Left lung (tissue), 10 donors: ENCODE measurements around the gene AHRR. TPM values are rescaled to one million over a fixed set of nuclear protein-coding genes. Genes with fewer than 3 reads are reported as not detected.
"Not testable (repeated sequence)": the region's sequence is repeated elsewhere in the genome, so short reads cannot be mapped to it uniquely, and the experiment has no call there.

ENCODE experiments used
- ATAC-seq: fragments of 200-7000 bp; cut with Tn5 transposase; one replicate; pipeline ENCODE4 v1.9.1; 2020; ENCODE audit warnings: moderate library complexity
- DNase-seq, 4 donors: peaks; one replicate each; pipeline ENCODE4 v3.0.0-alpha.2; 2013 to 2020
- H3K27ac ChIP-seq, 2 donors: fragments of 200-600 bp; sonication (generic) in 1 of 2; one replicate each; pipeline versions ENCODE4 v1.5.0 to v1.8.0; 2020 to 2021
- H3K27me3 ChIP-seq, 2 donors: fragments of 200-600 bp; sonication (generic) in 1 of 2; one replicate each; pipeline versions ENCODE4 v1.5.0 to v1.8.0; 2020 to 2021
- H3K36me3 ChIP-seq, 2 donors: fragments of 200-600 bp; sonication (generic) in 1 of 2; one replicate each; pipeline versions ENCODE4 v1.5.0 to v1.8.0; 2020 to 2021
- H3K4me1 ChIP-seq, 2 donors: fragments of 200-600 bp; one replicate each; pipeline ENCODE4 v1.8.0; 2021
- H3K4me3 ChIP-seq, 2 donors: fragments of 200-600 bp; sonication (generic) in 1 of 2; one replicate each; pipeline versions ENCODE4 v1.5.0 to v1.8.0; 2020 to 2021; ENCODE audit warnings: mild to moderate bottlenecking in 1 of 2
- H3K9me3 ChIP-seq, 2 donors: fragments of 200-600 bp; sonication (generic) in 1 of 2; one replicate each; pipeline versions ENCODE4 v1.5.0 to v1.8.0; 2020 to 2021
- CTCF ChIP-seq, 2 donors: fragments of 200-600 bp; sonication (generic) in 1 of 2; IDR thresholded peaks; one replicate each; pipeline versions ENCODE4 v1.5.0 to v1.8.0; 2021; ENCODE audit warnings: antibody characterized with exemption in 2 of 2
- intact Hi-C, 2 donors: fragments of 100-400 bp; cut with DNase I; formaldehyde crosslinking; loops; one replicate each; pipeline versions ENCODE4 v1.11.2 to v1.14.2; 2022
- polyA plus RNA-seq, 6 donors: library from polyadenylated mRNA; unstranded; fragments of 120-200 nt; gene quantifications; one replicate each; pipeline ENCODE4 v1.2.1, GENCODE V29; 2013; ENCODE audit not compliant: insufficient read length in 6 of 6
- total RNA-seq, 2 donors: library from RNA; stranded (reverse); fragmentation: NEBNext Ultra II Directional; extraction: Animal tissue kit (Norgen Biotek cat#: 25700); gene quantifications; one replicate each; pipeline ENCODE4 v1.2.1, GENCODE V29; 2021
- donor health status: DM: no; HTN: yes; CAD: no.
- donor health status: DM: no; HTN: no; CAD: no.

The AHRR gene
- total and polyA plus RNA-seq, 8 donors, result 0.32 to 8.4 (median 4.7) TPM

DNA sequence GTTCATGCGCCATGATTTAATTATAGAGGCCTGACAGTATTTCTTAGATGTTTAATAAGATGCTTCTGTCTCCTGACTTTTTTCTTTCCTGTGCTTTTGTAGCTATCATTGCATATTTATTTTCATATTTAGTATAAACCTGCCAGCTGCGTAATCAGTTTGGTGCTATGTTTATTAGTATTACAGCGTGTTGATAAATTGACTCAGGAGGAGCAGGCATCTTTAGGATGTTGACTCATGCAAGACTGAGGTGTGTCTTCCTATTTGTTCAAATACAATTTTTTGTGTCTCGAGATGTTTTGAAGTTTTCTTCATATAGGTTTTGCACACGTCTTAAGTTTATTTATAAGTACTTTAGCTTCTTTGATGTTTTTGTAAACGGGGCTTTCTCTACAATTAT is 85.5 kb downstream of the AHRR start:
- Histone ChIP-seq H3K4me3 (no peak overlapping the region), H3K4me1 (no peaks in the 10 kb centered on the region), H3K27ac (no peak overlapping the region), H3K36me3 (no peaks in the 10 kb centered on the region), H3K9me3 (no peaks in the 10 kb centered on the region), H3K27me3 (no peaks in the 10 kb centered on the region)
- no peak for TF ChIP-seq CTCF (IDR thresholded peaks at IDR 0.05)
- DNase-seq (no peak), ATAC-seq (no peak)
- intact Hi-C loops, result no loop called here

GRCh38 chr5:407801-408268 is 86.3 kb downstream of the AHRR start:
- no peak overlapping the region for H3K4me3 ChIP-seq
- no peaks in the 10 kb centered on the region for H3K27me3 ChIP-seq
- H3K27ac ChIP-seq, result no peak overlapping the region
- intact Hi-C loops, result no loop called here
- H3K4me1 ChIP-seq, result no peaks in the 10 kb centered on the region
- H3K9me3 ChIP-seq, result no peaks in the 10 kb centered on the region
- DNase-seq, result no peak
- no peak for ATAC-seq
- TF ChIP-seq CTCF (IDR thresholded peaks at IDR 0.05), result no peak
- no peaks in the 10 kb centered on the region for H3K36me3 ChIP-seq

DNA sequence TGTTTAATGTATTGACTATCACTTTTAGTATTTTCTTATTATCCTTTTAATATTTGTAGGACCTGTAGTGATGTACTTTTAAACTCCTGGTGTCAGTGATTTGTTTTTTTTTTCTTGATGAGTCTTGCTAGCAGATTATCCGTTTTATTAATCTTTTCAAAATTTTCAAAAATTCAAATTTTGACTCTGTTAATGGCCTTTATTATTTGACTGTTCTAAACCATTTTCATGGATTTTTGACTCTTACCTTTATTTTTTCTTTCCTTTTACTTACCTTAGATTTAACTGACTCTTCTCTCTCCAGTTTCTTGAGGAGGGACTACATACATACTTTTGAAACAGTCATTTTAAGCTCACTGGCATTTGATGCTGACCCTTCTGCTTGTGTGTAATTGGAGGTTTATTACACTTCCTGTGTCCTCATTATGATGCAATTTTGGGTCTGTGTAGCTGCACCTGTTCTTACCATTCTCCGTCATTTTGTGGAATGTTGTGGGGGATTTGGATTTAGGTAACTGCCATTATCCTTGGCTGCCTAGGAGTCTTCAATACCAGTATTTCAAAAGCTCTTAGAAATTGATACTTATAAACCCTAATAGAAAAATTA is 89.5 kb downstream of the AHRR start:
- H3K4me1 ChIP-seq, result no peaks in the 10 kb centered on the region
- intact Hi-C loops, result no loop called here
- H3K9me3 ChIP-seq, result no peaks in the 10 kb centered on the region
- H3K27ac ChIP-seq, result no peak overlapping the region
- no peaks in the 10 kb centered on the region for H3K27me3 ChIP-seq
- no peak for TF ChIP-seq CTCF (IDR thresholded peaks at IDR 0.05)
- H3K4me3 ChIP-seq, result no peak overlapping the region
- no peaks in the 10 kb centered on the region for H3K36me3 ChIP-seq
- DNase-seq, result no peak
- no peak for ATAC-seq

- Histone ChIP-seq H3K36me3 (no peaks in the 10 kb centered on the region), H3K4me1 (no peaks in the 10 kb centered on the region), H3K27me3 (no peaks in the 10 kb centered on the region), H3K9me3 (no peaks in the 10 kb centered on the region), H3K4me3 (no peak overlapping the region), H3K27ac (no peak overlapping the region)
- ATAC-seq (no peak), DNase-seq (peak in 2 of 4 donors; percentile 19 to 50)
- intact Hi-C loops, result no loop called here
- TF ChIP-seq CTCF (IDR thresholded peaks at IDR 0.05), result no peak
Observed at GRCh38 chr5:411728-412127, 90.2 kb downstream of the AHRR start.

GRCh38 chr5:414991-415927 is 93.7 kb downstream of the AHRR start:
- H3K9me3 ChIP-seq, H3K27me3 ChIP-seq, intact Hi-C loops, H3K27ac ChIP-seq, ATAC-seq, H3K4me1 ChIP-seq, H3K36me3 ChIP-seq, H3K4me3 ChIP-seq: not testable (repeated sequence)
- peak in 1 of 4 donors; percentile 72 for DNase-seq
